PFSK-1 (cell line): ENCODE data around the gene CSNK1G3.

Experiments used
- FOXP2 ChIP-seq: optimal IDR thresholded peaks from 2 replicates; pipeline ENCODE3; 2011; ENCODE audit warnings: borderline replicate concordance, control low read depth, inconsistent platforms; ENCODE audit not compliant: insufficient read depth; ENCODE audit errors: extremely low read length, extremely low read depth
- POLR2AphosphoS5 ChIP-seq: IDR thresholded peaks from 2 replicates; pipeline ENCODE4 v1.6.1; 2012; ENCODE audit warnings: low read depth, mild to moderate bottlenecking, control low read depth, low read length, moderate library complexity
- REST ChIP-seq, 2 experiments: IDR thresholded peaks; 2 replicates each; pipeline versions ENCODE4 v1.6.1 to v1.8.0; 2011 to 2012; ENCODE audit warnings: low read depth in 2 of 2, low read length in 2 of 2, control low read depth in 1 of 2, inconsistent platforms in 1 of 2, mild to moderate bottlenecking in 1 of 2, moderate library complexity in 1 of 2; ENCODE audit not compliant: insufficient read depth in 1 of 2
- SIN3A ChIP-seq: IDR thresholded peaks from 2 replicates; pipeline ENCODE4 v1.6.1; 2012; ENCODE audit warnings: mild to moderate bottlenecking, low read length, moderate library complexity, borderline replicate concordance; ENCODE audit not compliant: insufficient read depth
- TAF1 ChIP-seq: IDR thresholded peaks from 2 replicates; pipeline ENCODE4 v1.6.1; 2012; ENCODE audit warnings: low read length, control low read depth, borderline replicate concordance; ENCODE audit not compliant: insufficient read depth

The CSNK1G3 gene

GRCh38 chr5:123478546-123478945, 33.4 kb upstream of the CSNK1G3 start:
- TF ChIP-seq TAF1: no peak
- no peak for TF ChIP-seq REST (IDR thresholded peaks at IDR 0.05; ENCODE audit: insufficient read depth in 1 of 2, low read depth in 2 of 2, low read length in 2 of 2)
- no peak for TF ChIP-seq POLR2AphosphoS5
- no peak for TF ChIP-seq SIN3A
- no peak for TF ChIP-seq FOXP2

GRCh38 chr5:123482258-123482657, 29.7 kb upstream of the CSNK1G3 start:
- TF ChIP-seq TAF1 (no peak), SIN3A (no peak), POLR2AphosphoS5 (no peak), FOXP2 (no peak), REST (IDR thresholded peaks at IDR 0.05; ENCODE audit: insufficient read depth in 1 of 2, low read depth in 2 of 2, low read length in 2 of 2) (no peak)

- no peak for TF ChIP-seq FOXP2
- no peak for TF ChIP-seq SIN3A
- TF ChIP-seq POLR2AphosphoS5: no peak
- TF ChIP-seq REST (IDR thresholded peaks at IDR 0.05; ENCODE audit: insufficient read depth in 1 of 2, low read depth in 2 of 2, low read length in 2 of 2): no peak
- TF ChIP-seq TAF1: no peak
Measured at GRCh38 chr5:123483446-123484077, 28.4 kb upstream of the CSNK1G3 start.

GRCh38 chr5:123485275-123485674, 26.7 kb upstream of the CSNK1G3 start:
- TF ChIP-seq FOXP2 (no peak), TAF1 (no peak), POLR2AphosphoS5 (no peak), SIN3A (no peak)

GRCh38 chr5:123486951-123487655, 24.9 kb upstream of the CSNK1G3 start:
- TF ChIP-seq FOXP2 (no peak), SIN3A (no peak), REST (IDR thresholded peaks at IDR 0.05; ENCODE audit: insufficient read depth in 1 of 2, low read depth in 2 of 2, low read length in 2 of 2) (no peak), POLR2AphosphoS5 (no peak), TAF1 (no peak)
